Measurements from ENCODE around the gene GOLGA8N. TPM values are rescaled to one million over a fixed set of nuclear protein-coding genes. Genes with fewer than 3 reads are reported as not detected.
"Not testable (repeated sequence)": the region's sequence is repeated elsewhere in the genome, so short reads cannot be mapped to it uniquely, and the experiment has no call there.

GOLGA8N gene
- total RNA-seq, result 14.3 TPM

DNA sequence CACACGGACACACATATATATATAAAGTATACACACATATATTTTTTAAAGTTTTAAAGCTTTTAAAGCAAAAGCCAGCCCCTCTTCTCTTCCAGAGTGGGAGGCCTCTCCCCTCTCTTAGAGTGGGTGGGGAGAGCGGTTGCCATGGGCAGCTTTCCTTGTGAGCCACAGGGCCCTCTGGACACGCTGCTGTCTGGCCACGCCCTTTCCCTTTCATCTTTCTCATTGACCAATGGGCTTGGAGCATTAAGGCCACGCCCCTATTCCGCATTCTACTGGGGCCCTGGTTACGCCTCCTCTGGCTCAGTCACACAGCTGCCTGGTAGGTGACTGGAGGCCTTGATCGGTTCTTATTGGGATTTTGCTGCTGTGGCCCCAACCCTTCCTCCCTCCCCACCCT is at the start of gene GOLGA8N:
TSS of gene GOLGA8N (plus strand) at position 306 of the 400 bp plus-strand sequence.
- DNase-seq, result not testable (repeated sequence)

DNA sequence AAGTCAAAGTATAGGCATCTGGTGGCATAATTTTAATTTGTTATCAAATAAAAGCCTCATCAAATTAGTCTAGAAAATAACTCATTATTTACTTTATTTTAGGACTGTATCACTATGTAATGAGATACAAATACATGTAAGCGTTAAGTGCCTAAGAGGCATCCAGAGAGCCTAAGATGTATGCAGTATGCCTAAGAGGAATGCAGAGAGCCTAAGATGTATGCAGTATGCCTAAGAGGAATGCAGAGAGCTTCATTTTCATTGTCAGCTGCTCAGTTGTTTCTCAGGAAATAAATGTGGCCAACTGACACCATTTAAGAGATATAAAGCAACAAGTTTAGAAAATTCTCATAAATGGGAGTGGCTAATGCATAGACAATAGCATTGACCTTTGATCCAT is 49.8 kb upstream of the GOLGA8N start:
- not testable (repeated sequence) for DNase-seq

DNA sequence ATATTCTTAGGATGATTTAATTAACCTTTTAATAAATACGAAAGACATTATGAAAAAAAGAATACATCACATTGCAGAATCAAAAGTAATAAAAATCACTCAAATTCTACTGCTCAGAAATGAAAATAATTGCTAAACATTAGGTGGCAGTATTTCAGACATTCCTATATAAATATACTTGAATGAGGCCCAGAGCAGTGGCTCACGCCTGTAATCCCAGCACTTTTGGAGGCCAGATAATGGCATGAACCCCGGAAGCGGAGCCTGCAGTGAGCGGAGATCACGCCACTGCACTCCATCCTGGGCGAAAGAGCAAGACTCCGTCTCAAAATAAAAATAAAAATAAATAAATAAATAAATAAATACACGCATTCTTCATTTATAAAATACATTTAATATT is 48.1 kb upstream of the GOLGA8N start:
- DNase-seq, result not testable (repeated sequence)

DNA sequence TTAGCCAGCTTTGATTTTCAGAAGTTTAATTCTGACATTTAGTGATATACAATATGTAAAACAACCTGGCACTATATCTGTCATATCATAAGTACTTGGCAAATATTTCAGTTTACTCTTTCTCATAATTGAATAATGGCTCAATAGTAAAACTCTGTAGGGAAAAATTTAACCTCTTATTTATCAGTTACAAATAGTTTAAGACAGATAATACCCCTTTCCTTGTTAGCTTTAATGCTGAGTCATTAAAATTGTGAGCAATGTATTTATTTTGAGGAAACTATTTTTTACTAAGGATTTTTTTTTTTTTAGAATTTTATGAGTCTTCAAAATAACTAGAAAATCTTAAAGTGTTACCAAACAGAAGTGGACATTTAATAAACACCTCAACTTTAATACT is 38.7 kb upstream of the GOLGA8N start:
- not testable (repeated sequence) for DNase-seq

DNA sequence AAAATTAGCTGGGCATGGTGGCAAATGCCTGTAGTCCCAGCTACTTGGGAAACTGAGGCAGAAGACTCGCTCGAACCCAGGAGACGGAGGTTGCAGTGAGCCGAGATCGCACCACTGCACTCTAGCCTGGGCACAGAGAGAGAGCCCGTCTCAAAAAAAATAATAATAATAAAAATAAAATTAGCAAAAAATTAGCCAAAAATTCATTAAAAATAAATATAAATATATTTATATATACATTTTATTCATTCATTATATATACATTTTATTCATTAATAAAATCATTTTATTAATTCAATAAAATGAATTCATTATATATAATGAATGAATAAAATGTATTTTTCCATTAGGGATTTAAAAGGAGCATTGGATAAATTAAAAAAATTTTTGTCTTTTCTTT is 31.1 kb upstream of the GOLGA8N start:
- DNase-seq, result not testable (repeated sequence)

DNA sequence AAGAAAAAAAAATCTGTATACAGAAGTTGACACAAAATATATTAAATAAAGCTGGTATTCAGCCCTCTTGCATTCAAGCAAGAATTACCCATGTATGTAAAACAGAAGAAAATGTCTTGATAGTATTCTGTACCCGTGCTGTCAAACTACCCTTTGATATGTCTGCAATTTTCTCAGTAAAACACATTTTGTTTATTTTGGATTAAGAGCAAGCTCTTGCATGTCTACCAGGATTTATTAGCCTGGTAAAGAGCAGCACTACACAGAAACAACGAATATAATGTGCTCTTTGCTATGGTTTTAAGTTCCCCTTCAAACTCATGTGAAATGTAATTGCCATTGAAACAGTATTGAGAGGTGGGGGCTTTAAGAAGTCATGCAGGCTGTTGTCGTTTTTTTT is 24.3 kb upstream of the GOLGA8N start:
- not testable (repeated sequence) for DNase-seq

DNA sequence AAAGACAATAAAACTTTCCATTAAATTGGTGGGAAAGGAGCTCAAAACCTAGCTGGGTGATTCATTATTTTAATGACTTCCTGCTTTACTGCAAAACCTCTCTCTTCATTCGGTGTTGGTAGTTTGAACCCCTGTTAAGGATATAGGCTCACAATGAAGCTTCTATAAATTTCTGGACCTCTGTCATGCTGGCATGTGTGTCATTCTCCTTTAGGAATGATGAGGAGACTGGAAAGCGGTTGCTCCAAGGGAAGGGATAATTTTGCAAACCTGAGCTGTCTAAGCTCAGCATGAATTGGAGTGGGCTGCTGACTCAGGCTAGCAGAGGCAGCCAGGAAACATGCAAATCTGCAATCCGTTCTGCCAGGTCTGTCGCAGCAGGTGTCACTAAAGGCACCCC is 14.8 kb upstream of the GOLGA8N start:
- not testable (repeated sequence) for DNase-seq

DNA sequence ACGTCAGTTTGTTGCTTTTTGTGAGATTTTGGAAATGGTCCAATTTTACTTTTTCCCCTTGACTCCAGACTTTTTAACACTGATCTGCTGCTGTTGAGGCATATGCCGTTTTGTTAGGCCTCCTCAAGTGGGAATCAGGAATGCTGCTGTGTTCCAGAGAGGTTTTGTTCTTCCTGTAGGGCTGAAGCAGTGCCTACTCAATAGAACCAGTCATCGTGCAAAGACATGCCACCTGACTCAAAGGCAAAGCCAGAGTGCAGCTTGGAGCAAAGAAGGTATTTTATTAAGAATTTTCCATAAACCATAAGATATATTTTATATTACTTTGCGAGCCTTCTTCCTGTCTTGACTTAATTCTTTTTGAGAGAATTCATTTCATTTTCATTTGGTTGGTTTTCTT is 7.4 kb upstream of the GOLGA8N start:
- not testable (repeated sequence) for DNase-seq

DNA sequence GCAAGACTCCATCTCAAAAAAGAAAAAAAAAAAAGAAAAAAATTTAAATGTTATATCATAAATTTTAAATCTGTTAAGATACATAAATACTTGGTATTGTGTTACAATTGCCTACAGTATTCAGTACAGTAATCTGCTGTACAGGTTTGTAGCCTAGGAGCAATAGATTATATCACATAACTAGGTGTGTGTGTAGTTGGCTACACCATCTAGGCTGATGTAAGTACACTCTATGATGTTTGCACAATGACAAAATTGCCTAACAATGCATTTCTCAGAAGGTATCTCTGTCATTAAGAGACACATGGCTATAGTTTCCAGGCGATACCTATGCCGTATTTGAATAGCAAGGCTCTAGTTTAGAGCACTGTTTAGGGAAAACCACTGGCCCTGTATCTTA is 16.3 kb downstream of the GOLGA8N start:
- not testable (repeated sequence) for DNase-seq

DNA sequence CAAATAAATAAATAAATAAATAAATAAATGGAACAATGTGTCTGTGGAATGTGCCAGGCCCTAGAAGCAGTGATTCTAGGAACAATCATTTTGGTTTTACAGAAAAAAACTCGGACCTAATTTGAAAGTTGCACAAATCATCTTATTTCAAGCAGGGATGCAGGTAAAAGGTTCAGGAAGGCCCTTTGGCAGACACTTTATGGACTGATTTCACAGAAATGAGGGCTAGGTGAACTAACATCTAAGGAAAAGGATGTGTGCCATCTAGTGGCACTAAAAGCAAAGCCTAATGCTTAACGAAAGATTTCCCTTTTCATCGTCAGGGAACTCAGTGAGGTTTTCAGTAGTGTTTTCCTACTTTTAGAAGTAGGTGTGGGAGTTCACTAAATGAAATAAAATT is 17.5 kb downstream of the GOLGA8N start:
- DNase-seq, result not testable (repeated sequence)

DNA sequence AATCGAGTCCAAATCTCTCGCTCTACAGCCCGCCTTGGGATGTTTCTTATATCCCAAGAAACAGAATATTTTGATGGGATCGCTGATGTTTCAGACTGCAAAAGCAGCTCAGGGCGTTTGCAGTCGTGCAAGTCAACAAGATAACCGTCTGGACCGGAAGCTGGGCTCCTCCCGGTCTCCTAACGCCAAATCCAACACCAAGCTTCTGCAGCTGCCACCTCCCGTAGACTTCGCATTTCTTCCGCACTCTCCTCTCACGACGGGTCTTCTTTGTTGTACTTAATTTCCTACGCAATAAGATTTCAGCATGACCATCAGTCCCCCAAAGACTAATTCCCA is 21.4 kb downstream of the GOLGA8N start:
- DNase-seq, result not testable (repeated sequence)

DNA sequence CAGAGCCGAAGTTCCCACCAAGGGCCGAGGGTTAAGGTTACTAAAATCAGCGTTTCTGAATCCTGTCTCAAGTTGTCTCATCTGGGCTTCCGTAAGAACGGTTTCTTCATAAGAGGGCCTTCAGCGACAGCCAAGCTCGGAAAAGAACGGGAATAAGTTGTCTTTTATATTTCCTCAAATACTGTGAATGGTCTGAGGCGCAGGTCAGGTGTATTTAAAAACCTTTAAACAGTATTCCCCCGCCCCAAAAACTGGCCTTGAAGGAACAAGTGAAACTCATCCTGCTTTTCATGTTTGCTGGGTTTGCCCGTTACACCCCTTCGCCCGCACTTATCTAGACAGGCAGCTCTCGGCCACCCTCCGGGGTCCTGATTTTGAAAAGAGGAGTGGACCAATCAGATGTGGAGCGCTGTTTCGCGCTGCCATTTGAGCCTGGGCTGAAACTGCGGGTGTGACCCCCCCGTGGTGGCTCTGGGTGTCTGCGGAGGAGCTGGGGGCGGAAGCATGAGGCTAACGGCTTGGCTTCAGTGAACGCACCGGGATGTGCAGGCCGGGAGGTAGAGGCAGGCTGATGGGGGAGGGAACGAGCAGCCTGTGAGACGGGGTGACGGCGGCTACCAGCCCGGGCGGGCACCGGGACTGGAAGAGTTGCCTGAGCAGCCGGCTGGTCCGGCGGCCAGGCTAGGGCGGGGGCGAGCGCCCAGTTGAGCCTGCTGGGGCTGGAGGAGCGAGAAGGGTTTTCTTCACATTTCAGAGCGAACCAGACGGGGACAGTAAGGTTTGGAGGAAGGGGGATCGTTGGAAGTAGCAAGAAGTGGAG is 22.0 kb downstream of the GOLGA8N start, which contains the start of gene ARHGAP11A:
TSS of gene ARHGAP11A (plus strand) at position 454 of the 820 bp plus-strand sequence. CDS start 708 bp downstream, outside the sequence.
- not testable (repeated sequence) for DNase-seq

DNA sequence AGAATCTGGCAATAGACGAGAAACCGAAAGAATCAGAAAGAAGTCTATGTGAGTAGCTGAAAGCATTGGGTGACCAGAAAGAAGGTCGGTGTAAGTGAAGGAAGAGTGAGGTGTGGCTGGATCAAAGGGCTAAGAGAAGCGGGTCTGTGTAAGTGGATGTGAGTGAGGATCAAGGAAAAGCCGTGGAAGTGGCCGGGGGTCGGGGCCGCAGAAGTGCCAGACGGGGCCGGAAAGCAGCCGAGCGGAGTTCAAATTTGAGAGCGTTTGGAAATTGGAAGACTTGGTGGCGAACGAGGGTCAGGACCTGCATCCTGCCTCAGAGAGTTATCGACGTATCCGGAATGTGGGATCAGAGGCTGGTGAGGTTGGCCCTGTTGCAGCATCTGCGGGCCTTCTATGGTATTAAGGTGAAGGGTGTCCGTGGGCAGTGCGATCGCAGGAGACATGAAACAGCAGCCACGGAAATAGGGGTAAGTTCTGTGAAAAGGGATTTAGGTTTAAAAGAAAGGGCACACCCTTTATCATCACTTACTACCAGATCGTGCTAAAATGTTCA is 22.7 kb downstream of the GOLGA8N start:
- not testable (repeated sequence) for DNase-seq

DNA sequence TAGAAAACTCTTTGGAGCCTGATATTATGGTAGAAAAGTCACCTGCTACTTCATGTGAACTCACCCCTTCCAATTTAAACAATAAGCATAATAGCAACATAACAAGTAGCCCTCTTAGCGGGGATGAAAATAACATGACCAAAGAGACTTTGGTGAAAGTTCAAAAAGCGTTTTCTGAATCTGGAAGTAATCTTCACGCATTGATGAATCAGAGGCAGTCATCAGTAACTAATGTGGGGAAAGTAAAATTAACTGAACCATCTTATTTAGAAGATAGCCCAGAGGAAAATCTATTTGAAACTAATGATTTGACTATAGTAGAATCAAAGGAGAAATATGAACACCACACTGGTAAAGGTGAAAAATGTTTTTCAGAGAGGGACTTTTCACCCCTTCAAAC is 43.2 kb downstream of the GOLGA8N start:
- no peak for DNase-seq

DNA sequence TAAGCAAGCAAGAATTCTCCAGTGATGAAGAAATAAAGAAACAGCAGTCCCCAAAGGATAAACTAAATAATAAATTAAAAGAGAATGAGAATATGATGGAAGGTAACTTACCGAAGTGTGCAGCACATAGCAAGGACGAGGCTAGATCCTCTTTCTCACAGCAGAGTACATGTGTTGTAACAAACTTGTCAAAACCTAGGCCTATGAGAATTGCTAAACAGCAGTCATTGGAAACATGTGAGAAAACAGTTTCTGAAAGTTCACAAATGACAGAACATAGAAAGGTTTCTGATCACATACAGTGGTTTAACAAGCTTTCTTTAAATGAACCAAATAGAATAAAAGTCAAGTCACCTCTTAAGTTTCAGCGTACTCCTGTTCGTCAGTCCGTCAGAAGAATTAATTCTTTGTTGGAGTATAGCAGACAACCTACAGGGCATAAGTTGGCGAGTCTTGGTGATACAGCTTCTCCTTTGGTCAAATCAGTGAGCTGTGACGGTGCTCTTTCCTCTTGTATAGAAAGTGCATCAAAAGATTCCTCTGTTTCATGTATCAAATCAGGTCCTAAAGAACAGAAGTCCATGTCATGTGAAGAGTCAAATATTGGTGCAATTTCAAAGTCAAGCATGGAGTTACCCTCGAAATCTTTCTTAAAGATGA is 43.8 kb downstream of the GOLGA8N start:
- DNase-seq, result no peak

DNA sequence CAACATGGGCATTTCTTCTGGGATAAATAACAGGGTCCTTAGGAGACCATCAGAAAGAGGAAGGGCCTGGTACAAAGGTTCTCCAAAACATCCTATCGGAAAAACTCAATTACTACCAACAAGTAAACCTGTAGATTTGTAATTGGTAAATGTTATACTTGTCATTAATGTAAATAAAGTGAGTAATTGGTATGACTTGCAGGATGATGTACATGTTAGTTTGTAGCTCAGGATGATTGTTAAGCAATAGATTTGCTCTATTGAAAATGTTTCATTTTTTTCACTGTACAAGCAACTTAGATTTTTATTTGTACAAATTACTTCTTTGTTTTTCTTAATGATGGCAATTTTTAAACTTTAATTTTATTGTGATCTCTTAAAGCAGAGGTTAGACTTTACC is 44.4 kb downstream of the GOLGA8N start:
- DNase-seq, result no peak

DNA sequence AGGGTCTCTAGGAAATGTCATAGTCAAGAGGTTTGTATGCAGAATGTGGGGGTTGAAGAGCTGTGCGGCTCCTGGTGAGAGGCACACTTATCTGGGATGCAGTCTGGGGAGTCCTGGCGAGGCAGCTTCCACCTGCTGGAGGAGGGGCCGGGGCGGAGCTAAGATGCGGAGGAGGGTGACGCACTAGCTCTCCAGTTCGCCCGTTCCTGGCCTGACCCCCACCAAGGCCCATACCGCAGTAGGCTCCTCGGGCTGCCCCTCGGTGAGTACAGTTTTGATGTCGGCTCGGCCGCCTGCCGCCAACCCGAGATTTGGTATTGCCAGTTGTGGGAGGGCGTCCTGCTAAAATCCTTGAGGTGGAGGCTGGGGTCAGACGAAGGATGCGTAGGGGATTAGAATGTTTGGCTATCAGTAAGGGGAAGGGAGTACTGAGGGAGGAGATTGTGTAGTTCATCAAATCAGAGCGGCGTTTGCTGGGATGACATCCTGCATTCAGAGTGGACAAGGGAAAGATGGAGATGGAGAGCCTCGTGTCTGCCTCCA is 48.3 kb downstream of the GOLGA8N start, which contains the start of gene SCG5:
TSS of gene SCG5 (plus strand) at position 194 of the 543 bp plus-strand sequence. CDS start 1,883 bp downstream, outside the sequence.
- DNase-seq, result peak; percentile 12

DNA sequence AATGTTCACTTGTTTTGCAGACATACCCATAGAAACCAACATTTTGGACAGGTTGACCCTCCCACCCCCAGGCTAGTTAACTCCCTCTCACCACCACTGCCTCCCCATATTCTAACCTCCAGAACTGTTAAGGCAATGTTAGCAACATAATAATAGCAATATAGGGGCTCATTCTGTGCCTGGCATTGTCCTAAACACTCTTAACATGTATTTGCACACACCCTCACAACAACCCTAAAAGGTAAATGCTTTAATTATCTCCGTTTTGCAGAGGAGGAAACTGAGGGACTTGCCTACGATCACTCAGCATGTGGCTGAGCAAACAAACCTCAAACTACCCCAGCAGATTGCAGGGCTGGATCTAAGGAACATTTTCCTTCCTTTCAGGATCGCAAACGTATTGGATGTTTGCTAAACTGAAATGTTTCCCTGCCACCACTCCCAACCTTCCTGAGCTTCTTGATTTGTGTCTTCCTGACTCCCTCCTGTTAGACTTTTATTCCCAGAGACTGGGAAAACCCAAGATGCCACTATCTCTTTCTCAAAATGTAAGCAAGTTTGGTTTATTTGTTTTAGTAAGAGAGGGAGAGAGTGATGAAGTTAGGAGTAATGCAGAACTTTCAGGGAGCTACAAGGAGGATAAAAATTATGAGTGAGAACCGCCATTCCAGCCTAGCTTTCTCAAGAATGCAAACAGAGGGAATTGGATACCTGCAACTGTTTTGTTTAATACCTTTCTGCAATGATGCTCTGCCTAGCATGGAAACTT is 49.6 kb downstream of the GOLGA8N start:
- DNase-seq, result no peak

DNA sequence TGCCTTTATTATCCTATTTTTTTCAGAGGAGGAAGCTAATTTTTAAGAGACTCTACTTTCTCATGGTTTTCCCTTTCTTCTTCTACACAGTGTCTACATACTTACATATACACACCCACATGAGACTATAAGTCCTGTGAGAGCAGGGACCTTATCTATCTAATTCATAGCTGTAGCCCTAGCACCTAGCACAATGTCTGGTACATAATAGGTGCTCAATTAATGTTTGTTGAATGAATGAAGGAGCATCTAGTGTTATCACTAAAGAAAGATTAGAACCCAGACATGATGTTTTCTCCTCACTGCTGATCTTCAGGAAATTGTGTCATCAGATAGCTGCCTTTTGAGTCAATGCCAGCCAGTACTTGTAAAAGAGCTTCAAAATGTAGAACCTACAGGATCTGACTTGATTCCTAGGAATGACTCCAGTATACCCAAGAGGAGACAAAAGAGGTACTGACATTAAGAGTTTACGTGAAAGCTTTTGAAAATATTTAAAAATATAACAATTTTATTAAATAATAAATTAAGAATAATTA is 50.7 kb downstream of the GOLGA8N start:
- no peak for DNase-seq

DNA sequence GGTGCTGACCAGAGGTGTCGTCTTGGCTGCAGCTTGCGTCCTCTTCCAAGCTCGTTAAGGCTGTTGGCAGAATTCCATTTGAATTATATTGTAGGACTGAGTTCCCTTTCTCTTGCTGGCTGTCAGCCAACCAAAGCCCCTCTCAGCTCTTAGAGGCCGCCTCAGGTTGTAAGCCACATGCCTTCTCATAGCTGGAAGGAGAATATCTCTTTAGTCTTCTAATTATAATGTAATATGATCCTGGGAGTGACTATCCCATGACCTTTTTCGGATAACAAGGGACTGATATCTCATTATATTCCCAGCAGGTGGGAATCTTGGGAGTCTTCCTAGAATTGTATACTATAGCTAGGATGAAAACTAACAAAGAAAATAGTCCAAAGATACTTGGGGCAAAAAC is 53.0 kb downstream of the GOLGA8N start:
- DNase-seq, result no peak

DNA sequence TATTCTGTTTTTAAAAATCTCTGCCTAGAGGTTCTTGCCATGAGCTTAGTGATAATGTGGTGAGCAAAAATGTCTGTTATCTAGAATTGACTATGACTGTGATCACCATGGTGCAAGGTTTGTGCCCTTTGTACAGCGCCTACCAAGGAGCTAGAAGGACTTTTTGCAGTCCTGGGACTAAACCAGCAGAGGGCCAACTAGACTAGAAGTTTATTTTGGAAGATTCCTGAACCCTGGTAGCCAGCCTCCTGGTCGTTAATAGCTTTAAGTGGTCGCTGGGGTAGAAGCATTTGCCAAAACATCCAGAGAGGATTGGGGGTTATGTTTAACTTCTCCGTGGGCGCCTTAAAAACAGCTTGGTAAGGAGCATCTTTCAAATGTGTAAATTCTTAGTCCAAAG is 56.1 kb downstream of the GOLGA8N start:
- no peak for DNase-seq
